Measurements from ENCODE around the gene TCP11L2.
"Not testable (repeated sequence)": the region's sequence is repeated elsewhere in the genome, so short reads cannot be mapped to it uniquely, and the experiment has no call there.

The TCP11L2 gene

DNA sequence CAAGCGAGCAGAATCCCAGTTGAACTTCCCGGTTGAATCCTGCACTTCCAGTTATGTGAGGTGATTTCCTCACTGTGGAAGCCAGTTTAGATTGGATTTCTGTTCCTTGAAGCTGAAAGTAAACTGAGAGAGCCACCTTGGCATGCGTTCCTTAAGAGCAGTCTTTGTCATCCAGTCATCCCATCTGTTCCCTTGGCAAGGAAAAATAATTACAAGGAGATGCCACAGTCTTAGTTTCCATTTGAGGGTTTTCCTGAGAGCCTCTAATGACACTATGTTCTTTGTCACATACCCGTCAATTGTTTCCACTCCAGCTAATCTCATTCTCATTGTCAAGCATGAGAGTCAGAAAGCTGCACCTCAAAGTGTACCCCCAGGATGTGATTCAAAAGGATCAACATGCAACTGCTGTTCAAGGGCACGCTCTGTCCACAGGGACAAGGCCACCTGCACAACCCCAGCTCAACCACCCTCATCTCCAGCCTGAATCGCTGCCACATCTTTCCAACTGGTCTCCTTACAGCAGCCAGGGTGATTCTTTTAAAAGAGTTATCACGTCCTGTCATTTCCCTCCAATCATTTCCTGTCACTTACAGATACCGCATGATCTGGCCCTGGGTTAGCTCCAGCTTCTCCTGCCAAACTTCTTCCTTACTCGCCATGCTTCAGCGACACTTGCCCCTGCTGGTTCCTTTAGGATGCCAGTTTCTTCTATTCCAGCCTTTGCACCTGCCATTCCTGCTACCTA, 18.0 kb upstream of the TCP11L2 start:
- no peak for DNase-seq

GRCh38 chr12:106285982-106286381, 16.6 kb upstream of the TCP11L2 start:
- DNase-seq: no peak

GRCh38 chr12:106286576-106287162, 15.9 kb upstream of the TCP11L2 start:
- DNase-seq: not testable (repeated sequence)

DNA sequence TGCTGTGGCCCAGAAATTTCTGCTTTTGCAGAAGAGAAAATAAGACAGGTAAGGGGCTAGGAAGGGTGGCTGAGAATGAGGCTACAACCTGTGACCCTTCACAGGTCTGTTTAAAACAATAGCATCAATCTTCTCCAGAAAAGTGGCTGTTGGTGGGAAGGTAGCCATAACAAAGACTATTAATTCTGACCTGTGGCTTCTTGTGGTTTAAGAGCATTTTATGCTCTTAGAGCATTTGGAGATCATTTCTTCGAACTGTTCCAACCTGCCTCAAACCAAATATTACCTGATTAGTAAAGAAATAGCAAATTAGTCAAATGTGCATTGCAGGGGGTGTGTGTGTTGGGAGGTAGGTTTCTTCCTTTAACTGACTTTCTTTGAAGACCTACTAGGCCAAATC, 15.2 kb upstream of the TCP11L2 start:
- no peak for DNase-seq

DNA sequence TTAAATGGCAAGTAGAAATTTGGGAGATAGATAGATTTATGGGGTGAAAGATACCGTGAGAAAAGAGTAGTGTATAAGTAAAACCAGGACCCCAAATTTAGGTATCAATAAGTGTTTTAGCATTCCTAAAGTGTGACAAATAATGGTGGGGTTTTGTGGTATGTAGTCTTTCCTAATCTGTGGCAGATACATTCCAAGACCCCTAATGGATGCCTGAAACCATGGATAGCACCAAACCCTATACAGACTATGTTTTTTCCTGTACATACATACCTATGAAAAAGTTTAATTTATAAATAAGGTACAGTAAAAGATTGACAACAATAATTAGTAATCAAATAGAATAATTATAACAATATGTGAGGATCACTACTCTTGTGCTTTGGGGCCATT, 14.4 kb upstream of the TCP11L2 start:
- DNase-seq: no peak

- DNase-seq: no peak
Measured at GRCh38 chr12:106288494-106289195, 13.9 kb upstream of the TCP11L2 start.

GRCh38 chr12:106289196-106289681, 13.3 kb upstream of the TCP11L2 start:
- DNase-seq: no peak

GRCh38 chr12:106290666-106291065, 11.9 kb upstream of the TCP11L2 start:
- no peak for DNase-seq

- DNase-seq: no peak
Measured at GRCh38 chr12:106291342-106291741, 11.2 kb upstream of the TCP11L2 start.

DNA sequence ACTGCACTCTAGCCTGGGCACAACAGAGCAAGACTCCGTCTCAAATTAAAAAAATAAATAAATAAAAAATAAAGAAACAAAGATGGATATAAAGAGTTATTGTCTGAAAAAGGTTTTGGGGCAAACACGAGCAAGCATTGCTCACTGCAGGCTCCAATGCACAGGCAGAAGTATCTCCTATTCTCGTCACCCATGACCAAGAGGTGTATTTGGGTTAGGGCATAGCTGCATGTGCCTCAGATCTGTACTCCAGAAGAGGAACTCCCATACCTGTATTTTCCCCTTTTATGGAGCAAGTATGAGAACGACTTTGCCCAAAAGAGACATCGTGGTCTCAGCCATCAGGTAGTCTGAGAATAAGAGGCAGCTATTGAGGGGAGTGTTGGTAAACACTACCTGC, 10.2 kb upstream of the TCP11L2 start:
- DNase-seq: no peak

DNA sequence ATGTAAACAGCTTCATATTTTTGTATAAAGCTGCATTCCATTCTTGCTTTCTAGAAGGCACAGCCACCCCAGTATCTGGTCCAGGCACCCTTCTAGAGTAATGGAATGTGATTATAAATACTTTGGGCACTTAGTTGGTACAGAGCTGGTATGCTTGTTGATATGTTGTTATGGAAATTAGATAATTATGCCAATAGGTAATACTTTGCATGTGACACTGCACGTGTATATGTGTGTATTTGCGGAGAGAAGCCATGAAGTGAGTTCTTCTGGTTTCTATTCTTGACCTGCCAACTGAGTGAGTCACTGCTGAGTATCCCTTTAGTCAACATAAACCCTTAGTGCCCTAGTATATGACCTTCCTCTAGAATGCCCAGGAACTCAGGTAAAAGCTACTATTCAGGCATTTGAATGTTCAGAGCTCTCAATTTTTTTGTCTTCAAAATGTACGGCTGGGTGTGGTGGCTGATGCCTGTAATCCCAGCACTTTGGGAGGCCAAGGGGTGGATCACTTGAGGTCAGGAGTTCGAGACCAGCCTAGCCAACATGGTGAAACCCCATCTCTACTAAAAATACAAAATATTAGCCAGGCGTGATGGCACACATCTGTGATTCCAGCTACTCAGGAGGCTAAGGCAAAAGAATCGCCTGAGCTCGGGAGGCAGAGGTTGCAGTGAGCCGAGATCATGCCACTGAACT, 6.2 kb upstream of the TCP11L2 start:
- DNase-seq: no peak

GRCh38 chr12:106297075-106297474, 5.5 kb upstream of the TCP11L2 start:
- DNase-seq: no peak

- DNase-seq: no peak
Measured at GRCh38 chr12:106297681-106298080, 4.9 kb upstream of the TCP11L2 start.

- no peak for DNase-seq
Measured at GRCh38 chr12:106299202-106299774, 3.2 kb upstream of the TCP11L2 start.

DNA sequence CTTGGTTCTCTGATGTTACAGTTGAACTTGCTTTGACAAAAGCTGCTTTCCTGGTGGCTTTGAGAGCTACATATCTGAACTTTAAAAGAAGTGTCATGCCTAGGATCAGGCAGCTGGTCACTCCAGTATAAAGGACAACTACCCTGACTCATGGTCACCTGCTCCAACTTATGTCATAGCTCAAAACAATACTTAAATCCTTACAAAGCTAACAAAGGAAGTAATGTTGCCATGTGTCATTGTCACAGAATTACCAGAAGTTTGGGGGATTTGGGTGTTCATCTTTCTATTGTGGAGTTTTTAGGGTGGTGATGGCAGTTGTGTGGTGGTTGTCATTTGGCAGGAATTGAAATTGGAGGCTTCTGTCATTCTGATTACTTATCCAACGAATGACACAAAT, 1.8 kb upstream of the TCP11L2 start:
- no peak for DNase-seq

- no peak for DNase-seq
Measured at GRCh38 chr12:106301241-106301610, 1.3 kb upstream of the TCP11L2 start.

DNA sequence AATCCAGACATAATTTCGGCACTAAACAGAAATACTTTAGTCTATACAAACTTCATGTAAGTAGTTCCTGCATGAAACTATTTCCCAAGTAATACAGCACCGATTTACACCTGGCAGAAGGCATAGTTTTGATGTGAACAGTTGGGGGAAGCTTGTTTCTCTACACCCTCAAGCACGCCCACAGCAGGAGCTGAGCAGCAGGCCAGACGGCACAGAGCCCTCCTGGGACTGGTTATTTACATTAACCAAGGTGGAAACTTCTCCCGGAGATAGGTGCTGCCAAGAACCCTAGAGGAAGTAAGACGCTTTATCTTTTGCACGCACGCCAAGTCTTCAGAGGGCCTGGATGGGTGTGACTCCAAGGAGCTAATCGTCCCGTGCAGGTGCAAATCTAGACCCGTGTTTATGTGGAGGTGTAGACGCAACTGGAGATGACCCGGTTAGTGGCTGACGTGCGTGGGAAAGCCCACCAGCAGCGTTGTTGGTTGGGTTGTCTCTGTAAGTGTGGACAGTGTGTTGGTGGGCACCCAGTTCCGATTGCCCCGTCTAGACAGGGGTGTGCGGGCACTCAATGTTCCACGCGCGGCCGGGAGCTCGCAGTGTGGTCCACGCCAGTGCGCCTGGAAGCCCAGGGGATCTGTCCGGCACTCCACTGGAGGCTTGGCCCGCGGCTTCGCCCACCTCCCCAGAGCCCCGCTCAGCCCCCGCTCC, 767 bp upstream of the TCP11L2 start:
- peak; percentile 41 for DNase-seq

DNA sequence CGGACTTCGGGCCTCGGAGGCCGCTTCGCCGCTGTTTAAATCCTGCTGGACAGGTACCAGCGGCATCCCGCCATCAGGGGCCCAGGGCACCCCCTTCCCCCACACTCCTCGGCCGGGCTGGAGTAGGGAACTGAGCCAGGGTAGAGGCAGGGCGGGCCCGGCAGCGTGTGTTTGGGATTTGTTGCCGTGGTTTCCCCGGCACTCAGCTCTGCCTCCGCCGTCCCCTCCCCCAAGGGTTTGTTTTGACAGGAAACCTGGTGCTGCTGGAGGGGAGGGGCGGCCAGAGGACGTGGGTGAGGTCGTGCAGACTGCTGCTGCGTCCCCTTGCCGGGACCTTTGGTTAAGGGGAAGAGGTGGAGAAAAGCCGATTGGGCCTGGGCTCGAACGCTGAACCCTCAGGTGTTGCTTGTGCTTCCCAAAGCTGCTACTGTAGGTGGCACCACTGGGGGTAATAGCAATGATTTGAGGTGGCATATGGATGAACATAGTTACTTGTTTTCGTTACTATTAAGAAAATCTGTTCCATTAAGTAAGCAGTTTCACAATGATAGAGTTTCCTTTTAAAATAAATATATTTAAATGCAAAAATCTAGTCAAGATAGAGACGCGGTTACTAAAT, 778 bp downstream of the TCP11L2 start:
- no peak for DNase-seq

DNA sequence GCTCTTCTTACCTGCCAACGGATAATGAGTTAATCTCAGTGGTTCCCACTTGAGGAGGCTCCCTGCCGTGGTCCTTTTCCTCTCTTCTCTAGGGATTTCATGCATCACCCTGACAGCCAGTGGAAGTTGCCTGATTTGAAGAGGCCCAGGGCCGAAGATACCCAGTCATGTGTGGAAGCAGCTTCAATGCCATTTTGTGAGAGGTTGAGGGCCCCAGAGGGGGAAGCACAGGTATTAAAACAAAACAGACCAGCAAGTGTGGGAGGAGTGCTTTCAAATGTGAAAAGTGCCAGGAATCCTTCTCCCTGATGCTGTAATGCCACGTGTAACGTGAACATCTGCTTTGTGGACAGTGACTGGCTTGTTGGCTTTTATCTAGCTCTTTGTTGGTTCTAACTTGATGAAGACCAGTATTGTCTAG, 1.5 kb downstream of the TCP11L2 start:
- DNase-seq: peak; percentile 45

DNA sequence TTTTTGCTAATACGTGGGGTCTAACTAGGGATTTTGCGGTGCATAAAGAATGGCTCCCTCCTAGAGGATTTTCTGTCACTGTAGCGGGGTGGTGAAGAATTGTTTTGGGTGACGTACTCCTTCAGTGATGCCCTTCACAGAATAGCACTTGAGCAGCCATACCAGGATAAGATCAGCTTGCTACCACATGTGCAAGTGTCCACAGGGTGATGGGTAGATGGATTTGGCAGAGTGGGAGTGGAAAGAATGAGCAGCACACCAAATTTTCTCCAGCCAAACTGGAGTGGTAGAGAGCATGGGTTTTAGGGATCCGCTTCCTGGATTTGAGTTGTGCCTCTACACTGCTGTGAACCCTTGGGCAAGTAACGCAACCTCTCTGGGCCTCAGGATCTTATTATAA, 2.3 kb downstream of the TCP11L2 start:
- DNase-seq: no peak

- DNase-seq: no peak
Measured at GRCh38 chr12:106305376-106305775, 2.8 kb downstream of the TCP11L2 start.

DNA sequence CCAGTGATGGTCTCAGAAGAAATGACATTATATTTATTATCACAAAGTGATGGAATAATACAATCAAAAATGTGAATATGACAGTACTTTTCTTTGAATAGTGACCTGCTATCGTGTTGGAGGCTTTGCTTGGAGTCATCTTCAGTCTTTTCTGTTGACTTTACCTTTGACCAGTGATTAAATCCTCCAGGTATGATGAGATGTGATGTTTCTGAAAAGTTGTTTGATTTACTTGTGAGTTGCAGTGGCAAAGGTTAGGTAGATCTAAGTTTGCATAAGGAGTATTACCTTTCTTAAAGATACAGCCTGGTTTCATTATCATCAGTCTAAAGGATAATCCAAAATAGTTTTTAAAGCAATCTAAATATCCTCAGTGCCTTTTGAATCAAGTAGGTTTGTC, 4.6 kb downstream of the TCP11L2 start:
- DNase-seq: no peak
